CD14-positive monocyte (primary cell): ENCODE data around the gene MEX3C. TPM values are rescaled to one million over a fixed set of nuclear protein-coding genes. Genes with fewer than 3 reads are reported as not detected.

Source experiments
- DNase-seq, 3 donors: peaks; one replicate each; pipeline ENCODE4 v3.0.0-alpha.2; 2011 to 2022
- H2AFZ ChIP-seq: 2 replicates; pipeline ENCODE4 v1.6.0; 2012; ENCODE audit warnings: mild to moderate bottlenecking, low read depth, low read length, inconsistent platforms; ENCODE audit not compliant: insufficient read depth, poor library complexity, severe bottlenecking
- H3K27ac ChIP-seq, 2 donors: 1 replicate in 1 of 2; 2 replicates in 1 of 2; pipeline ENCODE4 v1.5.1; 2012 to 2013; ENCODE audit warnings: low read length in 2 of 2, control low read depth in 1 of 2, inconsistent platforms in 1 of 2, low read depth in 1 of 2, mild to moderate bottlenecking in 1 of 2
- H3K27me3 ChIP-seq, 2 donors: one replicate each; pipeline versions ENCODE4 v1.6.0 to v1.6.1; 2011 to 2013; ENCODE audit warnings: low read length in 2 of 2; ENCODE audit not compliant: control insufficient read depth in 2 of 2, insufficient read depth in 2 of 2
- H3K36me3 ChIP-seq, 2 donors: replicated peaks in 1 of 2; 1 replicate in 1 of 2; 2 replicates in 1 of 2; pipeline versions ENCODE4 v1.5.1 to v1.6.1; 2012 to 2013; ENCODE audit warnings: low read length in 2 of 2, control low read depth in 1 of 2, inconsistent platforms in 1 of 2, mild to moderate bottlenecking in 1 of 2; ENCODE audit not compliant: insufficient read depth in 2 of 2, control insufficient read depth in 1 of 2
- H3K4me1 ChIP-seq, 2 donors: 1 replicate in 1 of 2; 2 replicates in 1 of 2; pipeline versions ENCODE4 v1.5.1 to v1.6.1; 2012 to 2013; ENCODE audit warnings: low read length in 2 of 2, control low read depth in 1 of 2, inconsistent platforms in 1 of 2, mild to moderate bottlenecking in 1 of 2, moderate library complexity in 1 of 2; ENCODE audit not compliant: insufficient read depth in 2 of 2, control insufficient read depth in 1 of 2
- H3K4me2 ChIP-seq: replicated peaks from 2 replicates; pipeline ENCODE3; 2012; ENCODE audit warnings: low read length, moderate library complexity, mild to moderate bottlenecking; ENCODE audit not compliant: poor library complexity, severe bottlenecking; ENCODE audit errors: extremely low read depth
- H3K4me3 ChIP-seq, 3 experiments: fragments of 200-600 bp in 1 of 3; sonication (generic) in 1 of 3; replicated peaks in 1 of 3; 1 replicate in 2 of 3; 2 replicates in 1 of 3; pipeline ENCODE4 v1.5.1; 2011 to 2013; ENCODE audit warnings: low read length in 3 of 3, mild to moderate bottlenecking in 3 of 3, control low read depth in 2 of 3, low read depth in 2 of 3, inconsistent platforms in 1 of 3, moderate library complexity in 1 of 3
- H3K79me2 ChIP-seq: 2 replicates; pipeline ENCODE4 v1.6.0; 2012; ENCODE audit warnings: mild to moderate bottlenecking, control low read depth, inconsistent platforms, low read length, moderate library complexity; ENCODE audit not compliant: insufficient read depth
- H3K9ac ChIP-seq: 2 replicates; pipeline ENCODE4 v1.6.0; 2017; ENCODE audit warnings: low read length, mild to moderate bottlenecking; ENCODE audit not compliant: insufficient read depth, poor library complexity, severe bottlenecking
- H3K9me3 ChIP-seq, 2 donors: replicated peaks in 1 of 2; 1 replicate in 1 of 2; 2 replicates in 1 of 2; pipeline versions ENCODE4 v1.5.1 to v1.6.1; 2012 to 2013; ENCODE audit warnings: low read length in 2 of 2, control low read depth in 1 of 2; ENCODE audit not compliant: control insufficient read depth in 1 of 2, insufficient read depth in 1 of 2
- H4K20me1 ChIP-seq: 2 replicates; pipeline ENCODE4 v1.6.0; 2012; ENCODE audit warnings: mild to moderate bottlenecking, low read length, control low read depth, moderate library complexity; ENCODE audit not compliant: insufficient read depth
- H3K27ac Mint-ChIP-seq, 7 donors: one replicate each; pipeline ENCODE4 v1.8.0; 2020; ENCODE audit warnings: mild to moderate bottlenecking in 7 of 7, mixed read lengths in 7 of 7, moderate library complexity in 6 of 7, inconsistent platforms in 2 of 7
- H3K27me3 Mint-ChIP-seq, 3 donors: one replicate each; pipeline ENCODE4 v1.8.0; 2021 to 2022; ENCODE audit warnings: low read depth in 3 of 3, mild to moderate bottlenecking in 3 of 3, mixed read lengths in 3 of 3, moderate library complexity in 3 of 3, inconsistent platforms in 1 of 3
- H3K36me3 Mint-ChIP-seq, 2 donors: one replicate each; pipeline ENCODE4 v1.8.0; 2020; ENCODE audit warnings: mixed read lengths in 2 of 2, inconsistent platforms in 1 of 2, mild to moderate bottlenecking in 1 of 2
- H3K4me1 Mint-ChIP-seq: one replicate; pipeline ENCODE4 v1.8.0; 2020; ENCODE audit warnings: mild to moderate bottlenecking, mixed read lengths
- H3K4me3 Mint-ChIP-seq, 2 donors: one replicate each; pipeline ENCODE4 v1.8.0; 2020; ENCODE audit warnings: mild to moderate bottlenecking in 2 of 2, mixed read lengths in 2 of 2, moderate library complexity in 1 of 2
- H3K9me3 Mint-ChIP-seq, 7 donors: one replicate each; pipeline ENCODE4 v1.8.0; 2020 to 2022; ENCODE audit warnings: mixed read lengths in 7 of 7, mild to moderate bottlenecking in 6 of 7, moderate library complexity in 6 of 7, inconsistent platforms in 2 of 7
- WGBS: methylation state at CpG from one replicate; pipeline ENCODE4 v1.1.5; 2013; ENCODE audit warnings: missing lambda C conversion rate; ENCODE audit not compliant: insufficient coverage; 5-methylcytosine and 5-hydroxymethylcytosine counted together
- intact Hi-C, 2 donors: fragments of 100-400 bp; cut with micrococcal nuclease; formaldehyde crosslinking; loops; one replicate each; pipeline versions ENCODE4 v1.15.0 to v1.15.1; 2023
- polyA plus RNA-seq, 3 donors: library from polyadenylated mRNA; depleted of rRNA in 1 of 3; unstranded in 2 of 3; stranded (reverse) in 1 of 3; fragments of 300-500 nt in 2 of 3; fragments of >200 nt in 1 of 3; fragmentation: Illumina TruSeq in 2 of 3; gene quantifications; 1 replicate in 2 of 3; 2 replicates in 1 of 3; pipeline ENCODE4 v1.2.3, GENCODE V29; 2012 to 2021
- TF ChIP-seq, protein P1 (sequence below): fragments of 200-600 bp; IDR thresholded peaks from one replicate; pipeline ENCODE4 v1.8.0; 2022; ENCODE audit warnings: antibody characterized with exemption, mild to moderate bottlenecking

Gene MEX3C
- polyA plus RNA-seq, 3 donors: 2.3 to 41.3 (median 5.2) TPM

DNA sequence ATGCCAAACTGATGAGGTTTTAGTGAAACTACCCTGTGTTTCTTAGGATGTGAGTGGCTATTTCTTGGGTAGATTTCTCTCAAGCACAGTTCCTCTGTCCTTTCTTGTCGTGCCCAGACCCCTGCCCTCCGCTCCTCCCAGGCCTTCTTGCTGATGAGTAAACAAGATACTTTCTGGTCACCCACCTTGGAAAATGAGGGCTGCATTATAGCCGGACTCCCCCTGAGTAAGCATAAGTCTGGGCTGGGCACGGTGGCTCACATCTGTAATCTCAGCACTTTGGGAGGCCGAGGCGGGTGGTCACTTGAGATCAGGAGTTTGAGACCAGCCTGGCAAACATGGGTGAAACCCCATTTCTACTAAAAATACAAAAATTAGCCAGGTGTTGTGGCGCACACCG lies 58.5 kb downstream of the MEX3C start:
- H3K9me3 Mint-ChIP-seq: peaks cover 0 to 3% (median 0%) of the 10 kb centered on the region in 7 donors
- Histone ChIP-seq H3K4me1 (no peaks in the 10 kb centered on the region), H3K36me3 (no peaks in the 10 kb centered on the region), H4K20me1 (no peaks in the 10 kb centered on the region), H3K4me3 (no peak overlapping the region), H3K4me2 (no peak overlapping the region), H3K27me3 (no peaks in the 10 kb centered on the region), H3K9ac (no peak overlapping the region), H3K27ac (no peak overlapping the region), H3K79me2 (no peaks in the 10 kb centered on the region), H3K9me3 (no peaks in the 10 kb centered on the region), H2AFZ (no peak overlapping the region)
- WGBS: 98% methylated on average over 5 of the region's 8 CpGs
- TF ChIP-seq, protein P1, sequence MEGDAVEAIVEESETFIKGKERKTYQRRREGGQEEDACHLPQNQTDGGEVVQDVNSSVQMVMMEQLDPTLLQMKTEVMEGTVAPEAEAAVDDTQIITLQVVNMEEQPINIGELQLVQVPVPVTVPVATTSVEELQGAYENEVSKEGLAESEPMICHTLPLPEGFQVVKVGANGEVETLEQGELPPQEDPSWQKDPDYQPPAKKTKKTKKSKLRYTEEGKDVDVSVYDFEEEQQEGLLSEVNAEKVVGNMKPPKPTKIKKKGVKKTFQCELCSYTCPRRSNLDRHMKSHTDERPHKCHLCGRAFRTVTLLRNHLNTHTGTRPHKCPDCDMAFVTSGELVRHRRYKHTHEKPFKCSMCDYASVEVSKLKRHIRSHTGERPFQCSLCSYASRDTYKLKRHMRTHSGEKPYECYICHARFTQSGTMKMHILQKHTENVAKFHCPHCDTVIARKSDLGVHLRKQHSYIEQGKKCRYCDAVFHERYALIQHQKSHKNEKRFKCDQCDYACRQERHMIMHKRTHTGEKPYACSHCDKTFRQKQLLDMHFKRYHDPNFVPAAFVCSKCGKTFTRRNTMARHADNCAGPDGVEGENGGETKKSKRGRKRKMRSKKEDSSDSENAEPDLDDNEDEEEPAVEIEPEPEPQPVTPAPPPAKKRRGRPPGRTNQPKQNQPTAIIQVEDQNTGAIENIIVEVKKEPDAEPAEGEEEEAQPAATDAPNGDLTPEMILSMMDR: no peak
- H3K36me3 Mint-ChIP-seq: no peaks in the 10 kb centered on the region
- H3K4me1 Mint-ChIP-seq: no peaks in the 10 kb centered on the region
- H3K4me3 Mint-ChIP-seq: no peak overlapping the region
- intact Hi-C loops: no loop called here
- no peak overlapping the region for H3K27ac Mint-ChIP-seq
- no peak for DNase-seq
- H3K27me3 Mint-ChIP-seq: peaks cover 0 to 4% (median 2%) of the 10 kb centered on the region in 3 donors

DNA sequence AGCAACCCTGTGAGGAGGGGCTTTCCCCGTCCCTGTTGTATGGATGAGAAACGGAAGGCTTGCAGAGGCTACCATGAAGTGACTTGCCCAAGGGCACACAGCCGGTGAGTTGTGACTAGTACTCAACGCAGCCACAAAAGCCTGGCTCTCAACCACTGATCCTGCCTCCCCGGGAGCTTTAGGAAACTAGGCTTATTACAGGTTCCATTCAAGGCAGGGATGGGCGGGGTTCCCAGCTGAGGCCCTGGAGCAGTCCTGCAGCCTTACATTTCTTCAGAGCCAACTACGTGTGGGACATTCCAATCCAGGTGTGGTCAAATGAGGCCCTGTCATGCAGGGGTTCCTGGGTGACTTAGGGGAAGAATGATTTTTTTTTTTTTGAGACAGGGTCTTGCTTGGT lies 59.6 kb downstream of the MEX3C start:
- H3K4me1 ChIP-seq: no peaks in the 10 kb centered on the region
- Mint-ChIP-seq H3K4me1 (no peaks in the 10 kb centered on the region), H3K27me3 (peaks cover 0 to 4% (median 2%) of the 10 kb centered on the region in 3 donors), H3K4me3 (no peak overlapping the region), H3K27ac (no peak overlapping the region), H3K9me3 (peaks cover 0 to 3% (median 0%) of the 10 kb centered on the region in 7 donors), H3K36me3 (no peaks in the 10 kb centered on the region)
- H3K9me3 ChIP-seq: no peaks in the 10 kb centered on the region
- no peaks in the 10 kb centered on the region for H3K36me3 ChIP-seq
- H3K79me2 ChIP-seq: no peaks in the 10 kb centered on the region
- no peak overlapping the region for H3K9ac ChIP-seq
- TF ChIP-seq, protein P1: no peak
- no peaks in the 10 kb centered on the region for H4K20me1 ChIP-seq
- no peak overlapping the region for H3K4me2 ChIP-seq
- no peak overlapping the region for H3K4me3 ChIP-seq
- no peak overlapping the region for H2AFZ ChIP-seq
- no peak for DNase-seq
- 99% methylated on average over 6 of the region's 7 CpGs for WGBS
- no peaks in the 10 kb centered on the region for H3K27me3 ChIP-seq
- H3K27ac ChIP-seq: no peak overlapping the region
- intact Hi-C loops: no loop called here
